Activated effector memory CD4-positive, alpha-beta T cell treated with Interleukin-2 at 50 U/mL for 16 hours (primary cell): ENCODE results near the gene SORBS1.

Experiments used
- DNase-seq: peaks from one replicate; pipeline ENCODE4 v3.0.0-alpha.2; 2020

SORBS1 gene

DNA sequence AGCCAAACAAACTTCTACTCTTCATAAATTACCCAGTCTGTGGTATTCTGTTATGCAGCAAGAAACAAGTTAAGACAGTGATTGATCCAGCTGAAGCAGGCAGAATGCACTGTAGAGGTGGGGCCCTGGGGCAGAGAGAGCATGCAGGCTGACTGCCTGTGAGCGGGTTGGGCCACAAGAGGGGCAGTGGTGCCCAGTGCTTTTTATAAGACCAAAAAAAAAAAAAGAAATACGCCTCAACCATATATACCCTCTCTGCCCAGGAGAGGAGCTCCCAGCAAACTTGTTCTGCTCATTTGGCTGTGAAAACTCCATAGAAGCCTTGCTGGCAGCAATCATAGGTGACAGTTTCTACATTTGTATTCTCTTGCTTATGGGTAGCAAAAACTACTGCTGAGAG, 104.7 kb downstream of the SORBS1 start:
- no peak for DNase-seq

DNA sequence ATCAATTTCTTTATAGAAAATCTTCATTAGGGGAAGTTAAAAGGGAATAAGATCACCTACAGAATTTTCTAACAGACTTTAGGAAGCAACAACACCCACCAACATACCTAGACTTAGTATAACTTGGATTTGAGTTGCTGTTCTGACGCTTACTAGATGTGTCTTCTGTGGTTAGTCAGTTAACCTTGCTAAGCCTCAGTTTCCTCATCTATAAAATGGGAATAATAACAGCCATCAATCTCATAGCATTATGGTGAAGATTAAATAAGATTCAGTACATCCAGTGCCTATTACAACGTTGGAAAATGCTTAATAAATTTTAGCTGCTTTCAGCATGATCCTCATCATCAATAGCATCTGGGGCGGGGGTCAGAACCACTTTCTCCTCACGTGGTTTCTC, 106.2 kb downstream of the SORBS1 start:
- DNase-seq = no peak

DNA sequence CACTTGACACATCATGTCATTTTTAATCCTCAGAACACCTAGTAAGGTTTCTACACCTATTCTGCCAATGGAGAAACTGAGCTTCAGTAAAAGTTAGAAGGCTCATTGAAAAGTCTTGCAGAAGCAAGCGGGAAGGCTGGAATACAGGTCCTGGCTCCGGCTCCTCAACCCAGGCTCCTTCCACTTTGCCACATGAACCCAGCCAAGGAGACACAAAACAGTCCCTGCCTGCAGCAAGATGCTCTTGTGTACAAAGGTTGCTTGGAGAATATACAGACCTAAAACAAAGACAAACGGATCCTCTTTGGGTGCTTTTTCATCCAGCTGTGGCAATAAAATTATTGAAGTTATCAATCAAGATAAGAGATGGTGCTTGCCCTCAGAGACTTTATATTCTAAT, 106.8 kb downstream of the SORBS1 start:
- DNase-seq = no peak

GRCh38 chr10:95451568-95452524, 109.3 kb downstream of the SORBS1 start:
- DNase-seq = no peak

DNA sequence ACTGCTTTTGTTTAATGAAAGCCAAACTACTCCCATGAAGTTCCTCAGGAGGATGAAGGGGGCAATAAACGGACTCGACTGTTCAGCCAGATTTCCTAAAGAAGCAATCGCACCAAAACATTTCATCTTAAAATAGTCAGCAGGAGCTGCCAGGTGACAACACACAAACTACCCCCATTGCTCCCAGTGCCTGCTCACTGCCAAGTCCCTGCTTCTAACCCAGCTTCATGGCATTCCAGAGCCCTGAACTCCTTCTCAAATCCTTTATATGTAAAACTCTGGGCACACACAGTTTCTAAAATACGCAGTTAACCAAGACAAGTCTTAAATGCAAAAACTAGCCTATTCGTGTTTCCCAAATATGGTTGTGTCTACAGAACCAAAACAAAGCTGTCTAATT, 110.0 kb downstream of the SORBS1 start:
- DNase-seq = no peak

DNA sequence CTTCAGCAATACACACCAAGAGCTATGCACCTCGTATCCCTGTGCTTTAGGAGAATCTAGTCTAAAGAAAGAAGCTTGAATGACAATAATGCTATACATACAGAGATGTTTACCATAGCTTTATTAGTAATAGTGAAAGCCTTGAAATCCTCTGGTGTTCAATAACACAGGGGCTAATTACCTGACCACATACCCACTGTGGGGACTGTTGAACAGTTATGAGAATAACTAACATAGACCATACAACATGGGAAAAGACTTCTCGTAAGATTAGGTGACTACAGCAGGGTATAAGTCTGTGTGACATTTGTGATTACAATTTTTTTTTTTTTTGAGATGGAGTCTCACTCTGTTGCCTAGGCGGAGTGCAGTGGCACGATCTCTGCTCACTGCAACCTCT, 111.0 kb downstream of the SORBS1 start:
- DNase-seq = no peak

- DNase-seq = no peak
These were observed 113.5 kb downstream of the SORBS1 start for GRCh38 chr10:95447685-95448084.

GRCh38 chr10:95445837-95446486, 115.2 kb downstream of the SORBS1 start:
- no peak for DNase-seq

GRCh38 chr10:95445223-95445836, 115.8 kb downstream of the SORBS1 start:
- DNase-seq = no peak

GRCh38 chr10:95444792-95445191, 116.4 kb downstream of the SORBS1 start:
- DNase-seq = no peak

- DNase-seq = no peak
These were observed 117.5 kb downstream of the SORBS1 start for GRCh38 chr10:95443636-95444035.

- DNase-seq = no peak
These were observed 118.8 kb downstream of the SORBS1 start for GRCh38 chr10:95442341-95442740.

GRCh38 chr10:95441547-95441923, 119.6 kb downstream of the SORBS1 start:
- DNase-seq = no peak

GRCh38 chr10:95440756-95441546, 120.2 kb downstream of the SORBS1 start:
- no peak for DNase-seq

GRCh38 chr10:95440038-95440725, 121.0 kb downstream of the SORBS1 start:
- DNase-seq = no peak

GRCh38 chr10:95438781-95439180, 122.4 kb downstream of the SORBS1 start:
- DNase-seq = no peak

DNA sequence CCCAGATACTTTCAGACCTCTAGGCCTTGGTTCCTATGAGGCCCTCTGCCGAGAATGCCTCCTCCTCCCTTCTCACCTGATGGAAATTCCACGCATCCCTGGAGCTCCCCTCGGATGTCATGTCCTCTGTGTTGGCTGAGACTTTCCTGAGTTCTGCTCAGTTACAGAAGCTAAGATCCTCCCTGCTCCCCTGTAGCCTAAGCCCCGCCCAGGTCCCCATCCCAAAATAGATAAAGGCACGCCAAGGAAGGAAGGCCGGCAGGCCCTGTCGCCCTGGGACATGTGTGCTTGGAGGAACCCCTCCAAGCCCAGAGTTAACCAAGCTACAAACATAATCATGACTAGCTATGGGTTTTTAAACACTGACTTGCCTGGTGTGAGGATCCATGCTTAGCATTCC, 123.5 kb downstream of the SORBS1 start:
- DNase-seq = no peak

GRCh38 chr10:95435548-95436279, 125.5 kb downstream of the SORBS1 start:
- no peak for DNase-seq

GRCh38 chr10:95434583-95434982, 126.6 kb downstream of the SORBS1 start:
- no peak for DNase-seq

DNA sequence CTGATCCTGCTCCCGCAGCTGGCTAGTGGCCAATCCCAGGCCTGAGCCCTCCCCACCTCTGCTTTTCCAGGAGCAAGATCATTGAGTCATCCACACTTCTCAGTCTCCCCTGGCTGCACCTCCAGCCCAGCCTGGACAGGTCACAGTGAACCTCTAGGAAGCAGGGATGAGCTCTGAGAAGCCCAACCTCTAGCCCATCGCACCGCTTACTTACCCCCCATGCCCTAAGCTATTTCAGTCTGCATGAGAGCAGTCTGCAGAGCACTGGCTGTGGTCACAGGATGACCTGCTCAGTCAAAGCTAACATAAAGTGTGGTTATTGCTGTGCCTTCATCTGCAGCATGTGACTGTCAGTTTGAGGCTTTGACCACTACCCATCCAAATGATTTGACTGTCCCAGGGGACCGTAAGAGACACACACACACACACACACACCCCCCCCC, 129.2 kb downstream of the SORBS1 start:
- no peak for DNase-seq

GRCh38 chr10:95430231-95430951, 130.8 kb downstream of the SORBS1 start:
- peak; percentile 7 for DNase-seq
